NCI-H510A (cell line): ENCODE results near the gene POLH.
A peak's percentile ranks its signal among the peaks of the same experiment; 100 is the strongest.

Experiments
- DNase-seq: peaks from one replicate; lab custom pipeline; 2025; lab: John Stamatoyannopoulos, UW

The POLH gene

GRCh38 chr6:43606019-43606418 lies 30.0 kb downstream of the POLH start:
- no peak for DNase-seq

GRCh38 chr6:43608310-43608763 lies 32.4 kb downstream of the POLH start:
- peak; percentile 42 for DNase-seq

- no peak for DNase-seq
Measured at GRCh38 chr6:43608807-43609206, 32.8 kb downstream of the POLH start.

- DNase-seq, result no peak
Measured at GRCh38 chr6:43609402-43609801, 33.4 kb downstream of the POLH start.

- DNase-seq, result no peak
Measured at GRCh38 chr6:43610431-43610830, 34.4 kb downstream of the POLH start.

- no peak for DNase-seq
Measured at GRCh38 chr6:43613721-43614395, 37.9 kb downstream of the POLH start.

- no peak for DNase-seq
Measured at GRCh38 chr6:43614396-43614730, 38.4 kb downstream of the POLH start.

- no peak for DNase-seq
Measured at GRCh38 chr6:43616725-43617472, 40.9 kb downstream of the POLH start.

GRCh38 chr6:43621078-43621835 lies 45.3 kb downstream of the POLH start:
- DNase-seq, result no peak

- DNase-seq, result no peak
Measured at GRCh38 chr6:43621836-43622180, 45.8 kb downstream of the POLH start.

GRCh38 chr6:43622541-43622940 lies 46.6 kb downstream of the POLH start:
- DNase-seq, result no peak

GRCh38 chr6:43623880-43624785 lies 48.1 kb downstream of the POLH start:
- no peak for DNase-seq

GRCh38 chr6:43624786-43625288 lies 48.9 kb downstream of the POLH start:
- DNase-seq, result no peak

GRCh38 chr6:43625393-43625992 lies 49.5 kb downstream of the POLH start:
- no peak for DNase-seq

- peak; percentile 91 for DNase-seq
Measured at GRCh38 chr6:43627008-43627825, 51.2 kb downstream of the POLH start.

GRCh38 chr6:43628393-43629103 lies 52.6 kb downstream of the POLH start:
- DNase-seq, result peak; percentile 65

- DNase-seq, result peak; percentile 99
Measured at GRCh38 chr6:43629104-43629504, 53.1 kb downstream of the POLH start, which contains the start of gene GTPBP2. Gene GTPBP2, minus strand, starts transcription at chr6:43629264. Its CDS starts 102 bp downstream, at chr6:43629162.

GRCh38 chr6:43629505-43630300 lies 53.7 kb downstream of the POLH start:
- peak; percentile 97 for DNase-seq
